CMK (cell line): ENCODE data around the gene NGB.

Experiments used
- DNase-seq: peaks from one replicate; pipeline ENCODE4 v3.0.0-alpha.2; 2010; ENCODE audit warnings: low read depth

NGB gene

GRCh38 chr14:77230914-77231313, 40.1 kb downstream of the NGB start:
- DNase-seq: no peak

GRCh38 chr14:77228056-77228455, 43.0 kb downstream of the NGB start:
- DNase-seq: no peak

DNA sequence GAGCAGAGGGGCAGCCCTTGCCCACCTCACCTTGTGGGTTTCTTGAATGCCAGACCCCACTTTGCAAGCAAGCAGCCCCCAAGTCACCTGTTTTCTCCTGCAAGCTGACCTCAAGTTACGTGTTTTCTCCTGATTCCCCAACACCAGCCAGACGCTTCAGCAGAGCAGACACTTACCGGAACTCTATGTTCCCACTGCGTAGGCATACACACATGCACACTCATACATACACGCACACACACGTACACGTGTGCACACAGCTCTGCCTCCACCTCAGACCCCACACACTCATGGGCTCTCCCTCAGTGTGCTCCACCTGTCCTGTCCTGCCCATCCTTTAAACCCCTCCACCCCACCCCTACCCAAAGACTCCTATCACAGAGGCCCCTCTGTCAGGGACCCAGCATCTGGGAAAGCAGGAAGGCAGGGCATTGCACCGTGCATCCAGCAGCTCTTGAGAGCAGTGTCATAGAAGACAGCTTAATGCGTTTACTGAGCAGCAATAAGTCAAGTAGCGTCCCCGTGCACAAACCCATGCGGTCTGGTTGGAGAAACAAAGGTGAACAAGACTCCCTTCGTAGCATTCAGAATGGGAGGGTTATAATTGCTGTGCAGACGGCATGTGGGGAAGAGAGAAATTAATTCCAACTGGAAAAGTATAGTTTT, 45.0 kb downstream of the NGB start:
- DNase-seq: no peak

DNA sequence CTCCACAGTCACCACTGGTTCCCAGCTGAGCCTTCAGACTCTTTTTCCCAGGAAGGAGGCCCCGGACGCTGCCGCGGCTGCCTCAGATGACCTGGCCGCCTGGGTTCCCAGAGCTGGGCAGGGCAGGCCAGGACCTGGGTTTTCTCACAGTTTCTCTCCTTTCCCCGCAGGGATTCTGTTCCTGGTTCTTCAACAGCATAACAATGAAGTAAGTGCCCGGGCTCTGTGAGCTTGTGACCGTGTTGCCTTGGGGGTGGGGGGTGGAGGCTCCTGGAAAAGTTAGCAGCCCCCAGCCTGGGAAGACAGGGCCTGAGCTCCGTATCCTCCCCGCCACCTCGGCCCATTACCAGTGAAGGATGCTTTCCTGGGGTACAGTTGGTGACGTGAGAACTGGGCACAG, 45.8 kb downstream of the NGB start:
- DNase-seq: no peak

DNA sequence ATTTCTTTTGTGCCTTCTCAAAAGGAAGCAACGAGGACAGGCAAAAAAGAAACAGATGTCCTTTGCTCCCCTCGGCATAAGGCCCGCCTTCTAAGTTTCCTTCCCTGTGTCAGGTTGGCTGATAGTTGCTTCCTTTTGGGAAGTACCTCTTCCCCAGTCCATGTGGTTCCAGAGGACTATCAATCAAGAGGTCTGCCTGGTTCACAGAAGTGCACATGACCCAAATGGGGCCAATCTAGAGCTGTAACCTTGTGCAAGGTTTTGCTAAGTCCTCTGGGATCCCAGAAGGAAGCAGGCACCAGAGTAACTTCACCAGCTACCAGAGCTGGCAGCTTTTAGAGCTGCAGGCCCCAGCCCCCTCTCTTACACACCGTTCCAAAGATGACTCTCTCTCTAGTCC, 46.8 kb downstream of the NGB start:
- DNase-seq: no peak

GRCh38 chr14:77222546-77223225, 48.3 kb downstream of the NGB start:
- no peak for DNase-seq

DNA sequence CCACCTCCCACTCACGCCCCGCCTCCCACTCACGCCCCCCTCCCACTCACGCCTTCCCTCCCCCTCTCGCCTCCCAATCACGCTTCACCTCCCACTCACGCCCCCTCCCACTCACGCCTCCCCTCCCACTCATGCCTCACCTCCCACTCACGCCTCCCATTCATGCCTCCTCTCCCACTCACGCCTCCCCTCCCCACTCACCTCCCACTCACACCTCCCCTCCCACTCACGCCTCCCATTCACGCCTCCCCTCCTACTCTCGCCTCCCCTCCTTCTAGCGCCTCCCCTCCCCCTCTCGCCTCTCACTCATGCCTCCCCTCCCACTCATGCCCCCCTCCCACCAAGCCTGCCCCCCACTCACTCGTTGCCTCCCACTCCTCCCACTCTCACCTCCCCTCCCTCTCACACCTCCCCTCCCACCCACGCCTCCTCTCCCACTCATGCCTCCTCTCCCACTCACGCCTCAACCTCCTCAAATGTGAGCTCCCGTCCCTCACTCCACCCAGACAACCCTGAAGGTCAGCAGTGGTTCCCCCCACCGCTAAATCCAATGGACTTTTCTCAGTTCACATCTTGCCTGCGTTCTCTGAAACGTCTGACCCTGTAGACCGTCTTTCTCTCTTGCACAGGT, 49.6 kb downstream of the NGB start:
- DNase-seq: no peak

GRCh38 chr14:77220246-77221017, 50.6 kb downstream of the NGB start:
- DNase-seq: peak; percentile 7

- no peak for DNase-seq
Observed at GRCh38 chr14:77219591-77219990, 51.4 kb downstream of the NGB start.

- DNase-seq: no peak
Observed at GRCh38 chr14:77217551-77217950, 53.5 kb downstream of the NGB start.
